Renal pelvis (tissue), 4 donors: ENCODE measurements around the gene ITPKB. TPM values are rescaled to one million over a fixed set of nuclear protein-coding genes. Genes with fewer than 3 reads are reported as not detected.

Experiments used
- DNase-seq: peaks from one replicate; pipeline ENCODE4 v3.0.0-alpha.2; 2013
- polyA plus RNA-seq, 3 donors: library from polyadenylated mRNA; unstranded; fragments of 120-200 nt; gene quantifications; one replicate each; pipeline ENCODE4 v1.2.1, GENCODE V29; 2013; ENCODE audit not compliant: insufficient read length in 3 of 3

ITPKB gene
- polyA plus RNA-seq, 3 donors, result 23.8 to 25.5 (median 25.0) TPM

- DNase-seq, result no peak
These were observed 51.7 kb downstream of the ITPKB start for GRCh38 chr1:226687426-226687825.

GRCh38 chr1:226686440-226687425 lies 52.3 kb downstream of the ITPKB start:
- no peak for DNase-seq

GRCh38 chr1:226685196-226685820 lies 53.8 kb downstream of the ITPKB start:
- DNase-seq, result no peak

GRCh38 chr1:226684026-226684425 lies 55.1 kb downstream of the ITPKB start:
- no peak for DNase-seq

GRCh38 chr1:226682871-226683814 lies 55.9 kb downstream of the ITPKB start:
- no peak for DNase-seq

GRCh38 chr1:226681652-226682493 lies 57.2 kb downstream of the ITPKB start:
- no peak for DNase-seq

- DNase-seq, result no peak
These were observed 58.4 kb downstream of the ITPKB start for GRCh38 chr1:226680653-226681052.

GRCh38 chr1:226679853-226680516 lies 59.1 kb downstream of the ITPKB start:
- peak; percentile 83 for DNase-seq

GRCh38 chr1:226679262-226679661 lies 59.8 kb downstream of the ITPKB start:
- DNase-seq, result no peak

GRCh38 chr1:226678701-226679100 lies 60.4 kb downstream of the ITPKB start:
- no peak for DNase-seq

- no peak for DNase-seq
These were observed 60.8 kb downstream of the ITPKB start for GRCh38 chr1:226678251-226678650.

- DNase-seq, result no peak
These were observed 61.8 kb downstream of the ITPKB start for GRCh38 chr1:226677027-226678020.

GRCh38 chr1:226676381-226676780 lies 62.7 kb downstream of the ITPKB start:
- DNase-seq, result no peak

- no peak for DNase-seq
These were observed 63.2 kb downstream of the ITPKB start for GRCh38 chr1:226675715-226676357.

GRCh38 chr1:226674892-226675714 lies 64.0 kb downstream of the ITPKB start:
- no peak for DNase-seq

- no peak for DNase-seq
These were observed 66.7 kb downstream of the ITPKB start for GRCh38 chr1:226672339-226672762.

- no peak for DNase-seq
These were observed 67.8 kb downstream of the ITPKB start for GRCh38 chr1:226671277-226671676.

GRCh38 chr1:226670073-226670472 lies 69.0 kb downstream of the ITPKB start:
- DNase-seq, result no peak
